SJSA1 (cell line): ENCODE data around the gene COL20A1. TPM values are rescaled to one million over a fixed set of nuclear protein-coding genes. Genes with fewer than 3 reads are reported as not detected.

Source experiments
- DNase-seq, 2 experiments: peaks; one replicate each; pipeline ENCODE4 v3.0.0-alpha.2; 2015 to 2020; ENCODE audit warnings: low spot score in 2 of 2, low read depth in 1 of 2
- H3K27ac ChIP-seq: fragments of 250-450 bp; sonication (Bioruptor Pico); 2 replicates; pipeline ENCODE4 v1.5.1; 2020; ENCODE audit warnings: mild to moderate bottlenecking, moderate library complexity
- H3K27me3 ChIP-seq: fragments of 250-450 bp; sonication (Bioruptor Pico); replicated peaks from 2 replicates; pipeline ENCODE4 v1.5.1; 2020; ENCODE audit warnings: mild to moderate bottlenecking, moderate library complexity
- H3K36me3 ChIP-seq: fragments of 250-450 bp; sonication (Bioruptor Pico); 2 replicates; pipeline ENCODE4 v1.5.1; 2020; ENCODE audit warnings: mild to moderate bottlenecking
- H3K4me1 ChIP-seq: fragments of 250-450 bp; sonication (Bioruptor Pico); replicated peaks from 2 replicates; pipeline ENCODE4 v1.6.1; 2021; ENCODE audit warnings: mild to moderate bottlenecking
- H3K4me3 ChIP-seq: fragments of 250-450 bp; sonication (Bioruptor Pico); 2 replicates; pipeline ENCODE4 v1.5.1; 2020; ENCODE audit warnings: mild to moderate bottlenecking
- H3K9me3 ChIP-seq: fragments of 250-450 bp; sonication (Bioruptor Pico); replicated peaks from 2 replicates; pipeline ENCODE4 v1.5.1; 2020; ENCODE audit warnings: mild to moderate bottlenecking
- total RNA-seq: library from RNA; depleted of rRNA; stranded (reverse); fragments of >200 nt; shearing (Covaris generic); gene quantifications from 2 replicates; pipeline ENCODE4 v1.2.3, GENCODE V29; 2014

COL20A1 gene
- total RNA-seq, 1 experiment from 2014 or later, result not detected

DNA sequence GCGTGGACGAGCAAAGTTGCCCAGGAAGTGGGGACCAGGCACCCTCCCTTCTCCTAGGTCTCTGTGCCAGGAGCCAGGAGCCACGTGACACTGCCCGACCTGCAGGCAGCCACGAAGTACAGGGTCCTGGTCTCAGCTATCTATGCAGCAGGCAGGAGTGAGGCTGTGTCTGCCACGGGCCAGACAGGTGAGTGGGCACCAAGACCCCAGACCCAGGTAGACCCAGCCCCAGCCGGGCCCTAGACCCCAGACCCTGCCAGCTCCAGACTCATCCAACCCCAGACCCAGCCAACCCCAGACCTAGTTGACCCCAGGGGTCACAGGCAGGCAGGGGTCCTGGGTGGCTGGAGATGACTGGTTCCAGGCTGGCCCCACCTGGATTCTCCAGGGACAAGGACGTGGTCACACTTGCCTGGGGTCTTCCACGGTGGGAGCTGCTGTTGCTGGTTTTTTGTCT is 21.1 kb downstream of the COL20A1 start:
- no peak for DNase-seq
- no peaks in the 10 kb centered on the region for H3K9me3 ChIP-seq

DNA sequence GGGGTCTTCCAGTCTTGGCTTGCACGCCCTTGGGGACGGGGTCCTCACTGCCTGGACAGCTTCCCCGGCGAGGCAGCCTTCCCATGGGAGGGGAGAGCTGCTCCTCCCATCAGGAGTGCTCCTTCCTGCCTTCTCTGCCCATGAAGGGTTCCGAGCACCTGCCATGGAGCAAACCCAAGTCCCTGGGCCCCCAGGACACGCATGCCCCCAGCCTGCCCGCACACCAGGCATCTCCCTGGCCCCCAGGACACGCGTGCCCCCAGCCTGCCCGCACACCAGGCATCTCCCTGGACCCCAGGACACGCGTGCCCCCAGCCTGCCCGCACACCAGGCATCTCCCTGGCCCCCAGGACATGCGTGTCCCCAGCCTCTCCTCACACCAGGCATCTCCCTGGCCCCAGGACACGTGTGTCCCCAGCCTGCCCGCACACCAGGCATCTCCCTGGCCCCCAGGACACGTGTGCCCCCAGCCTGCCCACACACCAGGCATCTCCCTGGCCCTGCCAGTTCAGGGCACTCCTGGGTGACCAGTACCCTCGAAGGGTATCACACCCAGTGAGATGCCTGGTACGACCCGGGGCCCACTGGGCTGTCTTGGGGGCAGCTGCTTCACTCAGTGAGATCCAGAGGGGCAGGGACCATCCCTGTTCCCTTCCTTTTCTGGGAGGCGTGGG is 21.7 kb downstream of the COL20A1 start:
- no peaks in the 10 kb centered on the region for H3K4me1 ChIP-seq
- peaks cover 37% of the 10 kb centered on the region for H3K27me3 ChIP-seq
- H3K36me3 ChIP-seq, result no peaks in the 10 kb centered on the region
- H3K27ac ChIP-seq, result no peak overlapping the region
- no peaks in the 10 kb centered on the region for H3K9me3 ChIP-seq
- DNase-seq, result no peak
- H3K4me3 ChIP-seq, result no peak overlapping the region

More for the DNA sequence above, 21.1 kb downstream of the COL20A1 start:
- Histone ChIP-seq H3K4me1 (no peaks in the 10 kb centered on the region), H3K27ac (no peak overlapping the region), H3K4me3 (no peak overlapping the region), H3K36me3 (no peaks in the 10 kb centered on the region), H3K27me3 (peaks cover 44% of the 10 kb centered on the region)

DNA sequence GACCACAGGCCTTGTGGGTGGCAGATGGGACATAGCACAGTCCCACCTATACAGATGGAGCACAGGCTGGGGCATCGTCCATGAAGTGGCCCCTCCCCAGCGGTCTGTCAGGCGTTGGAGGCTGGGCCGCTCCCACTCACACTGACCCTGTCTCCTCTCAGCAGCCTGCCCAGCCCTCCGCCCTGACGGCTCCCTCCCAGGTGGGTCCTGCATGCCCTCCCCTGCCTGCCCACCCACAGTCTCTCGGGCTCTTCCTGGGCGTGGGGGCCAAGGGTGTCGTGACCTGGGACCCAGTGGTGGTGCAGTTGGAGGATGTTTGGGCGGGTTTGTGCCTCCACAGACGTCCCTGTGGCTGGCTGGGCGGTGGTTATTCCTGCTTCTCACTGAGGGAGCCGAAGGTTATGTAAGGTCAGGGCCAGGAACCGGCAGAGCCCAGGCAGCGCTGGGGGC is 22.3 kb downstream of the COL20A1 start:
- no peak for DNase-seq
- Histone ChIP-seq H3K4me1 (no peaks in the 10 kb centered on the region), H3K27me3 (peaks cover 33% of the 10 kb centered on the region), H3K4me3 (no peak overlapping the region), H3K9me3 (no peaks in the 10 kb centered on the region), H3K27ac (no peak overlapping the region), H3K36me3 (no peaks in the 10 kb centered on the region)

DNA sequence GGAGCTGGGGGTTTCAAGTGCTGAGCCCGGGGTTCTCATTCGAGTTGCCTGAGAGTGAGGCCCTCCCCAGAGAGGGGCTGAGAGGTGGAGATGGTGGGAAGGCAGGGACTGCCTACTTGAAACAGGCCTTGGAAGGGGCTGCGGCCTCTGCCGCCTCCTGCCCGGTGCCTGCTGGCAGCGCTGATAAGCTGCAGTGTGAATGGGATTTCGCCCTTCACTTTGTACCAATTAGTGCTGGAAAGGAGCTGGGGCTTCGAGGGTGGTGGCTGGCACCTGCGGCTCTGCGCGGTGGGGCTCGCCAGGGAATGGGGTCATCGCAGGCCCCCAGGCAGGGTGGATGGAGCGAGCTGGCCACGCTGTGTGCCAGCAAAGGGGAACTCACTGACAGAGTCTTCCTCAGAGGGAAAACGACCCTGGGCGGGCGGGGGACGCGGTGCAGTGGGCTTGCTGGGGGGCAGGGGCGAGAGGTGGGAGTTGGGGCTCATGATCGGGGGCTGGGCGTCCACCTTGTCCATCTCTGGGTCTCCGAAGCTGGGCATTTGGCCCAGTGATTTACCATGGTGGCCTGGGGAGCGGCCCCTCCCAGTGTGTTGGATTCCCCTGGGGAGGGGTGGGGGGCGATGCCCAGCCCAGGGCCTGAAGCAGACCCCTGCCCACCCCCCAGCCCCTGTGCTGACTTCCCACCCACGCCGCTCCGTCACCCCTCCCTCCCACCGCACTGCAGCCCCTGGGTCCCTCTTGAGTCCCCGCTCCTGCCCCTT is 22.9 kb downstream of the COL20A1 start:
- no peaks in the 10 kb centered on the region for H3K4me1 ChIP-seq
- no peak overlapping the region for H3K4me3 ChIP-seq
- H3K36me3 ChIP-seq, result no peaks in the 10 kb centered on the region
- H3K27ac ChIP-seq, result no peak overlapping the region
- no peak for DNase-seq
- no peaks in the 10 kb centered on the region for H3K9me3 ChIP-seq
- H3K27me3 ChIP-seq, result peaks cover 29% of the 10 kb centered on the region

DNA sequence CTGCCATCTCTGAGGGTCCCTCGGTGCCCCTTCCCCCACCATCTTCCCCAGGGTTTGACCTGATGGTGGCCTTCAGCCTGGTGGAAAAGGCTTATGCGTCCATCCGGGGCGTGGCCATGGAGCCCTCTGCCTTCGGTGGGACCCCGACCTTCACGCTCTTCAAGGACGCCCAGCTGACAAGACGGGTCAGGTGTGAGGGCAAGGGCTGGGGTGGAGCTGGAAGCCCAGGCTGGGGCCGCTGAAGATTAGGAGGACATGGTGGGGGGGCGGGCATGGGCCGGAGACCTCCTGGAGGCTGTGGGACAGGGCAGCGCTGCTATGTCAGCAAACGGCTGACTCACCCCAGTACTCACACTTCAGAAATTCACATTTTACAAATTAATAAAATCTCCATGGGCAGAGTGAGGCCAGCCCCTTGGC is 23.5 kb downstream of the COL20A1 start:
- H3K9me3 ChIP-seq, result no peaks in the 10 kb centered on the region
- no peak for DNase-seq
- no peaks in the 10 kb centered on the region for H3K4me1 ChIP-seq
- H3K4me3 ChIP-seq, result no peak overlapping the region
- no peaks in the 10 kb centered on the region for H3K36me3 ChIP-seq
- no peak overlapping the region for H3K27ac ChIP-seq
- peaks cover 32% of the 10 kb centered on the region for H3K27me3 ChIP-seq

DNA sequence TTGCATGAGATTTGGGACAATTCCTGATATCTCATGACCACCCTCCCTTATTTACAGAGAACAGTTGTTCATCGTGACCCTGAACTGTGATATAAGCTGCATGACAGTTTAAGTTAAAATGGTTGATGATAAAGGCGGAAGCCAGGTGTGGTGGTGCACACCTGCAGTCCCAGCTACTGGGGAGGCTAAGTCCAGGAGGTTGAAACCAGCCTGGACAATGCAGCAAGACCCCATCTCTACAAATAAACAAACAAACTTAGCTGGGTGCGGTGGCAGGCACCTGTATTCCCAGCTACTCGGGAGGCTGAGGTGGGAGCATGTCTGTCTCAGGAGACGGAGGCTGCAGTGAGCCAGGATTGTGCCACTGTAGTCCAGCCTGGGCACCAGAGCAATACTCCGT is 24.1 kb downstream of the COL20A1 start:
- H3K4me1 ChIP-seq, result no peaks in the 10 kb centered on the region
- H3K27me3 ChIP-seq, result peaks cover 29% of the 10 kb centered on the region

DNA sequence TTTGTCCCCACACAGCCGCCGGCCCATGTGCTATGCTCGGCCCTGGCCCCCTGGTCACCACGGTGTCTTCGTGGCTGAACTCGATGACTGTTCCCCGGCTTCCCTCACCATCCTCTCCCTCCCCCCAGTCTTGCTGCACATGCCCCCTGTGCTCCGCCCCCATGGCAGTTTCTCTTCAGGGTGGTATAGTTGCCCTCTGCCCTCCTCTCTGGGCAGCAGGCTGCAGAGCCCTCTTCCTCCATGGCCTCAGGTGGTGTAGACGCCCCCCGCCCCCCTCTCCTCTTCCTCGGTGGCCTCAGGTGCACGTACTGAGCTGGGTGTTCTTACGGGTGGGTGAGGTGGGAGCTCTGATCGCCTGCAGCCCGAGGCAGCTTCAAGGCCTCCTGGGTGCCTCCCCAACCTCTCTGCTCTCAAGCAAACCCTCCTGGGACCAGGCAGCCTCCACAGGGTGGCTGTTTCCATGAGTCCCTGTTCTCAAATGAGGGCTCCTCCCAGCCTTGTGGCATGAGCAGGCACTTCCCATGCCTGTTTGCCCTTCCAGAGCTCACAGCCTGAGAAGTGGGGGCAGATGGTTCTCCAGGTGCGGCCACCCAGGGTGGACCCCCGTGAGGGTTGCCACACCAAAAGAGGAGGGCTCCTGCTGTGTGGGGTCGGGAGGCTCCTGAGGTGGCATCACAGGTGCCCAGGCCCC is 24.8 kb downstream of the COL20A1 start:
- Histone ChIP-seq H3K27ac (no peak overlapping the region), H3K9me3 (no peaks in the 10 kb centered on the region), H3K36me3 (no peaks in the 10 kb centered on the region), H3K4me1 (no peaks in the 10 kb centered on the region), H3K4me3 (no peak overlapping the region), H3K27me3 (peaks cover 25% of the 10 kb centered on the region)
- no peak for DNase-seq

More for the DNA sequence above, 24.1 kb downstream of the COL20A1 start:
- Histone ChIP-seq H3K4me3 (no peak overlapping the region), H3K9me3 (no peaks in the 10 kb centered on the region), H3K27ac (no peak overlapping the region), H3K36me3 (no peaks in the 10 kb centered on the region)
- no peak for DNase-seq

DNA sequence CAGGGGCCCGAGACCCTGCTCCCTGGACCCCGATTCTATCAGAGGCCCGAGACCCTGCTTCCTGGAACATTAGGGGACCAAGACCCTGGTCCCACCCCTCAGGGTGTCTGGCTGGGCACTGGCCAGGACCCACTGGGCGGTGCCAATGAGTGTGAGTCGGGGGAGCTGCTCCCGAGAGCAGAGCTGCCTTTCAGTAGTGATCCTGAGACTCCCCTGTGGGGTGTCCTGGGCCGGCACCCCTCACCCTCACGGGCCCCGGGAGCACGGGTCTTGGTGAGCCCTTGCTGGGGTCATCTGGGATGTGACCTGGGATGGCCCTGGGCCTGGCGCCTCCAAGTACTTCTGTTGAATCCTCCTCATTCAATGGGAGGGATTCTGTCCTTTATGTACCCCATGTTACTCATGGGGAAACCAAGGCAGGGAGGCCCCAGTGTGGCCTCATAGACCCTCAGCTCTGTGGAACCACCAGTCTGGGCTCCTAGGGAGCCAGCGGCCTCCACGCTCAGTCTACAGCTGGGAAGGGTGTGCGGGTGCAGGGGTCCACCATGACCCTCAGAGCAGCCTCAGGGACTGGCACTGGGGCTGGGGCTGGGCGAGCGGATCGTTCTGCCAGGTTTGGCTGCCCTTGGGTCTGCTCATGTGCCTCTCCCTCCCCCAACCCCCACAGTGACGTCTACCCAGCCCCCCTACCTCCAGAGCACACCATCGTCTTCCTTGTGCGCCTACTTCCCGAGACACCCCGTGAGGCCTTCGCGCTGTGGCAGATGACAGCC is 25.6 kb downstream of the COL20A1 start:
- Histone ChIP-seq H3K9me3 (no peaks in the 10 kb centered on the region), H3K27me3 (peaks cover 26% of the 10 kb centered on the region), H3K4me3 (no peak overlapping the region), H3K4me1 (no peaks in the 10 kb centered on the region), H3K27ac (no peak overlapping the region), H3K36me3 (no peaks in the 10 kb centered on the region)
- no peak for DNase-seq

DNA sequence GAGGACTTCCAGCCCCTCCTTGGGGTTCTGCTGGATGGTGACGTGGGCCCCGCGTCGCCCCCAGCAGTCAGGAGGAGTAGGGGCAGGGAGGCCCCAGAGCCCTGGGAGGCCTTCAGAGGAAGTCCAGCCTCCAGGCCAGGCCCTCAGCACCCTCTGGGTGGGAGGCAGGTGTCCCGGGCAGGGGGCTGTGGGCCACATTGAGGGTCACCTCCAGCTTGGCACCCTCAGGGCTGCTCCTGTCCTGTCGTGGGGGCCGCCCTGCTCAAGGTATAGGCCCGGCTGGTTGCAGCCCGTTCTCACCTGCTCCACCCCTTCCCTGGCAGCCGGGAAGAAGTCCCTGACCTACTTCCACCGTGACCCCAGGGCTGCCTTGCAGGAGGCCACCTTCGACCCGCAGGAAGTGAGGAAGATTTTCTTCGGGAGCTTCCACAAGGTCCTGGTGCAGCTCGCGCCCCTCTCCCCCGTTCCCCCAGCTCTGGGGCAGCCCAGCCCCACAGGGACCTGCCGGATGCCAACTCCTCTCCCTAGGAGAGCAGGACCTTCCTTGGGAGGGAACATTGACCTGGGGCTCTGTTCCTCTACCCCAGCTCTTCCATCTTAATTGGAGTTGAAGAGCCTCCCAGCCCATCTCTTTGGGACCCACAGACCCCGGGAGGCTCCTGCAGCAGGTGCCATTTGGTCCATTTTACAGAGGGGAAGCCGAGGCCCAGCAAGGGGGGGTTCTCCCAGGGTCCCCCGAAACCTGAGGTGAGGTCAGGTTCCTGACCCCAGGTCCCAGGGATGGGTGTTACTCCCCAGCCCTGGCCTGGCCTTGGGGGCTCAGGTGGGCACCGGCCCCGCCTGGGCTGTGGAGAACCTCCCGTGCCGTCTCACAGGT is 26.4 kb downstream of the COL20A1 start:
- Histone ChIP-seq H3K4me3 (no peak overlapping the region), H3K36me3 (no peaks in the 10 kb centered on the region), H3K9me3 (no peaks in the 10 kb centered on the region; the same call in 1 of the 2 replicates), H3K4me1 (no peaks in the 10 kb centered on the region), H3K27me3 (peaks cover 33% of the 10 kb centered on the region), H3K27ac (no peak overlapping the region)
- no peak for DNase-seq

DNA sequence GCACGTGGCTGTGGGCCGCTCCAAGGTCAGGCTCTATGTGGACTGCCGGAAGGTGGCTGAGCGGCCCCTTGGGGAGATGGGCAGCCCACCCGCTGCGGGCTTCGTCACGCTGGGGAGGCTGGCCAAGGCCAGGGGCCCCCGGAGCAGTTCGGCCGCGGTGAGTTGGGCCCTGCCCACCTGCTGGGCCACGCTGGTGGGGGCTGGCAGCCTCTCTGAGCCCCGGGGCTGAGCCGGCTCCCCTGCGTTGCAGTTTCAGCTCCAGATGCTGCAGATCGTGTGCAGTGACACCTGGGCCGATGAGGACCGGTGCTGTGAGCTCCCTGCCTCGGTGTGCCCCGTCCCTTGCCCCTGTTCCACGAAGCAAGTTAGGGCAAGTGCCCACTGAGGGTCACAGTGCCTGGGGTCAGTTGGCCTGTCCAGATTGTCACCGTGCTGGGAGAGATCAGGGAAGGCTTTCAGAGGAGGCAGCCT is 27.1 kb downstream of the COL20A1 start:
- no peak overlapping the region for H3K27ac ChIP-seq
- DNase-seq, result no peak
- no peaks in the 10 kb centered on the region for H3K36me3 ChIP-seq
- no peaks in the 10 kb centered on the region for H3K4me1 ChIP-seq
- peaks cover 36% of the 10 kb centered on the region for H3K27me3 ChIP-seq
- H3K9me3 ChIP-seq, result no peaks in the 10 kb centered on the region; the same call in 1 of the 2 replicates
- H3K4me3 ChIP-seq, result no peak overlapping the region

DNA sequence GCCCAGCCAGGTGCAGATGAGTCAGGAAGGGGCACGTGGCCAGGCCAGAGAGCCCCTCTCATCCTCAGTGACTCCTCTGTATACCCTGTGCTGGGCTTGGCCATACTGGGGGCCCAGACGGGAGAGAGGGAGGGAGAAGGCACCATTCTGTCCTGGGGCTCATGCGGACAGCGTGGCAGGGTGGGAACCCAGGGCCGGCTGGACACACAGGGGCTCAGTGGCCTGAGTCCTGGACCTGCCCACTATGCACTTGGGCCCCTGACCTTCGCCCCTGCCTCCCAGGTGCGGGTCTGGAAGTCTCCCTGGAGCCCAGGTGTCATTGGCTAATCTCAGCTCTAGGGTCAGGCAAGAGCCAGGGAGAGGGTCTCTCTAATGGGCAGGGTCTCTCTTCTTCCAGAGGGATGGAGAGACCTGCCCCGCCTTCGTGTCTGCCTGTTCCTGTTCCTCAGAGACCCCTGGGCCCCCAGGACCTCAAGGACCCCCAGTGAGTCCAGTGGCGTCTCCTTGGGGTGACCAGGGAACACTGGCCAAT is 27.7 kb downstream of the COL20A1 start:
- DNase-seq, result no peak
- H3K4me3 ChIP-seq, result no peak overlapping the region
- H3K27me3 ChIP-seq, result peaks cover 36% of the 10 kb centered on the region
- H3K9me3 ChIP-seq, result no peaks in the 10 kb centered on the region; the same call in 1 of the 2 replicates
- no peaks in the 10 kb centered on the region for H3K4me1 ChIP-seq
- H3K27ac ChIP-seq, result no peak overlapping the region
- no peaks in the 10 kb centered on the region for H3K36me3 ChIP-seq

DNA sequence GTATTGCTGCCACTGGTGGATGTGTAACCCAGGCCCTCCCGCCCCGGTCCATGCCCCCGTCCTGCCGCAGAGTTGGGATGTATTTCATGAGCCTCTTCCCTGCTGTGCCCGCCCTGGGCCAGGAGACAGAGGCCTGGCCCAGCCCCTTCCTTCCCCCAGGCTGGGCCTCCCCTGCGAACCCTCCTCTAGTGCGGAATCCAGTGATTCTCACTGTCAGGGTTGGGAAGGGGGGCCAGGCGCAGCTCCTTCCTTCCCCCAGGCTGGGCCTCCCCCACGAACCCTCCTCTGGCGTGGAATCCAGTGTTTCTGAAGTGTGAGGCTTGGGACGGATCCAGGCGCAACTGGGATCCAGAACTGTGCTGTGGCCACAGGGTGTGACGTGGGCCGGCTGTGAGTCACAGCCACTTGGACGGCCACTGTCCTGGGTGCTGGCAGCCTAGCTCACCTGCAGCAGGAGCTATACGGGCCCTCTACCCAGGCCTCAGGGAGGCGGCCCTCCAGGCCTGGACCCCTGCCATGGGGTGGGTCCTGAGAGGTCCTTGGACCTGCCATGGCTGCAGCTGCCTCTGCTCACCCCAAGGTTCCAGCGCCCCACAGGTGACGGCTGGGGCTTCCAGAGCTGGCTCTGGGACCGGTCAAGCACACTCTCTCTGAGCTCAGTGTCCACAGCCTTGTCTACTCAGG is 28.3 kb downstream of the COL20A1 start:
- Histone ChIP-seq H3K9me3 (no peaks in the 10 kb centered on the region; the same call in 1 of the 2 replicates), H3K4me1 (no peaks in the 10 kb centered on the region), H3K4me3 (no peak overlapping the region), H3K27ac (no peak overlapping the region), H3K36me3 (no peaks in the 10 kb centered on the region), H3K27me3 (peaks cover 36% of the 10 kb centered on the region)
- DNase-seq, result no peak
